IMR-90 (cell line): ENCODE measurements around the gene PLXDC2. TPM values are rescaled to one million over a fixed set of nuclear protein-coding genes. Genes with fewer than 3 reads are reported as not detected.

Source experiments
- ATAC-seq: fragments of 200-7000 bp; cut with Tn5 transposase; 2 replicates; pipeline ENCODE4 v1.9.1; 2020; ENCODE audit warnings: low read depth, mild to moderate bottlenecking, moderate library complexity
- BruUV-seq: library from RNA; stranded (reverse); fragments of 400-500 nt; replicated peaks from 2 replicates; lab custom pipeline; 2021; lab: Mats Ljungman, UMichigan
- CTCF ChIA-PET: fragments of 300-600 bp; formaldehyde crosslinking; extraction: SDS; loops from one replicate; lab custom pipeline; 2021; ENCODE audit warnings: antibody characterized with exemption; lab: Yijun Ruan, JAX
- POLR2A ChIA-PET: fragments of 300-600 bp; sonication (Branson Sonifier 250); formaldehyde crosslinking; loops from one replicate; lab custom pipeline; 2022; ENCODE audit warnings: antibody characterized with exemption; ENCODE audit not compliant: unreplicated experiment; lab: Charles Lee
- DNase-seq: peaks from one replicate; pipeline ENCODE4 v3.0.0; 2013
- H2AFZ ChIP-seq: replicated peaks from 2 replicates; pipeline ENCODE3; 2013; ENCODE audit warnings: low read length, mild to moderate bottlenecking; ENCODE audit not compliant: poor library complexity
- H2AK5ac ChIP-seq: 2 replicates; pipeline ENCODE4 v1.6.1; 2013; ENCODE audit warnings: low read depth, low read length, inconsistent platforms
- H2AK9ac ChIP-seq: replicated peaks from 2 replicates; pipeline ENCODE3; 2013; ENCODE audit warnings: mild to moderate bottlenecking, low read depth, low read length, moderate library complexity; ENCODE audit not compliant: poor library complexity
- H2BK120ac ChIP-seq: 2 replicates; pipeline ENCODE4 v1.6.1; 2013; ENCODE audit warnings: low read depth, low read length, inconsistent platforms
- H2BK15ac ChIP-seq: 3 replicates; pipeline ENCODE4 v1.6.1; 2013; ENCODE audit warnings: low read depth, low read length, inconsistent platforms
- H2BK20ac ChIP-seq: 2 replicates; pipeline ENCODE4 v1.6.1; 2013; ENCODE audit warnings: low read depth, mild to moderate bottlenecking, inconsistent platforms, low read length, moderate library complexity
- H2BK5ac ChIP-seq: 2 replicates; pipeline ENCODE4 v1.6.1; 2013; ENCODE audit warnings: mild to moderate bottlenecking, low read depth, low read length, inconsistent platforms; ENCODE audit not compliant: poor library complexity, severe bottlenecking
- H3K14ac ChIP-seq: replicated peaks from 2 replicates; pipeline ENCODE4 v1.6.1; 2013; ENCODE audit warnings: low read depth, low read length, inconsistent platforms
- H3K18ac ChIP-seq: 2 replicates; pipeline ENCODE4 v1.6.1; 2013; ENCODE audit warnings: low read depth, low read length, control low read depth
- H3K23ac ChIP-seq: 2 replicates; pipeline ENCODE4 v1.6.1; 2013; ENCODE audit warnings: low read depth, low read length, inconsistent platforms
- H3K27ac ChIP-seq: 2 replicates; pipeline ENCODE4 v1.5.1; 2013; ENCODE audit warnings: mild to moderate bottlenecking, control low read depth, low read length; ENCODE audit not compliant: insufficient read depth
- H3K27me3 ChIP-seq: 2 replicates; pipeline ENCODE4 v1.6.1; 2013; ENCODE audit warnings: low read length; ENCODE audit not compliant: control insufficient read depth, insufficient read depth
- H3K36me3 ChIP-seq: 2 replicates; pipeline ENCODE4 v1.6.1; 2013; ENCODE audit warnings: low read length, mixed read lengths; ENCODE audit not compliant: control insufficient read depth, insufficient read depth
- H3K4ac ChIP-seq: 2 replicates; pipeline ENCODE4 v1.6.1; 2013; ENCODE audit warnings: low read depth, low read length, inconsistent platforms
- H3K4me1 ChIP-seq: 2 replicates; pipeline ENCODE4 v1.6.1; 2013; ENCODE audit warnings: low read length, mixed read lengths; ENCODE audit not compliant: control insufficient read depth, insufficient read depth
- H3K4me2 ChIP-seq: 2 replicates; pipeline ENCODE4 v1.6.1; 2013; ENCODE audit warnings: low read depth, mild to moderate bottlenecking, control low read depth, low read length, moderate library complexity
- H3K4me3 ChIP-seq: 2 replicates; pipeline ENCODE4 v1.5.1; 2013; ENCODE audit warnings: low read depth, mild to moderate bottlenecking, control low read depth, low read length, moderate library complexity; ENCODE audit not compliant: insufficient read depth
- H3K56ac ChIP-seq: 2 replicates; pipeline ENCODE4 v1.6.1; 2013; ENCODE audit warnings: low read length, inconsistent platforms; ENCODE audit not compliant: insufficient read depth; ENCODE audit errors: extremely low read depth
- H3K79me1 ChIP-seq, 2 experiments: 2 replicates each; pipeline ENCODE4 v1.6.1; 2013; ENCODE audit warnings: low read length in 2 of 2, inconsistent platforms in 1 of 2, low read depth in 1 of 2
- H3K9ac ChIP-seq: 2 replicates; pipeline ENCODE4 v1.6.1; 2013; ENCODE audit warnings: low read depth, low read length, control low read depth
- H3K9me1 ChIP-seq: 2 replicates; pipeline ENCODE4 v1.6.1; 2013; ENCODE audit warnings: low read length, inconsistent platforms; ENCODE audit not compliant: insufficient read depth
- H3K9me3 ChIP-seq: 2 replicates; pipeline ENCODE4 v1.6.1; 2013; ENCODE audit warnings: low read length; ENCODE audit not compliant: control insufficient read depth, insufficient read depth
- H4K20me1 ChIP-seq: 2 replicates; pipeline ENCODE4 v1.6.1; 2013; ENCODE audit warnings: low read length, inconsistent platforms; ENCODE audit not compliant: insufficient read depth
- H4K5ac ChIP-seq: 2 replicates; pipeline ENCODE4 v1.6.1; 2013; ENCODE audit warnings: mild to moderate bottlenecking, low read depth, low read length, control low read depth
- H4K8ac ChIP-seq, 2 experiments: 2 replicates each; pipeline ENCODE4 v1.6.1; 2013; ENCODE audit warnings: low read depth in 2 of 2, low read length in 2 of 2, control low read depth in 1 of 2, inconsistent platforms in 1 of 2
- H4K91ac ChIP-seq: 2 replicates; pipeline ENCODE4 v1.6.1; 2013; ENCODE audit warnings: low read depth, low read length, inconsistent platforms; ENCODE audit not compliant: insufficient read depth
- CEBPB ChIP-seq: IDR thresholded peaks from 2 replicates; pipeline ENCODE4 v1.6.1; 2012; ENCODE audit warnings: low read depth, low read length, improper control_type of control experiment
- CHD1 ChIP-seq: IDR thresholded peaks from 2 replicates; pipeline ENCODE4 v1.6.1; 2012; ENCODE audit warnings: low read depth, low read length, improper control_type of control experiment
- FOS ChIP-seq: fragments of 150-350 bp; IDR thresholded peaks from 2 replicates; pipeline ENCODE4 v1.6.1; 2016; ENCODE audit warnings: low read depth, low read length
- MAFK ChIP-seq: IDR thresholded peaks from 2 replicates; pipeline ENCODE4 v1.6.1; 2012; ENCODE audit warnings: low read depth, low read length, improper control_type of control experiment
- MXI1 ChIP-seq: IDR thresholded peaks from 2 replicates; pipeline ENCODE4 v1.6.1; 2012; ENCODE audit warnings: low read depth, mild to moderate bottlenecking, low read length, moderate library complexity, borderline replicate concordance
- RCOR1 ChIP-seq: IDR thresholded peaks from 2 replicates; pipeline ENCODE4 v1.6.1; 2012; ENCODE audit warnings: mild to moderate bottlenecking, low read length, improper control_type of control experiment; ENCODE audit not compliant: insufficient replicate concordance
- RFX5 ChIP-seq: IDR thresholded peaks from 2 replicates; pipeline ENCODE4 v1.8.0; 2012; ENCODE audit warnings: low read depth, mild to moderate bottlenecking, low read length, moderate library complexity
- dilution Hi-C: fragments of 300-500 bp; cut with HindIII; formaldehyde crosslinking; loops from one replicate; pipeline ENCODE4 v1.14.3; 2018; ENCODE audit warnings: low sequenced_read_pairs; ENCODE audit not compliant: unreplicated experiment
- in situ Hi-C: fragments of 300-500 bp; cut with MboI; formaldehyde crosslinking; loops from 3 replicates; pipeline ENCODE4 v1.14.3; 2019; ENCODE audit warnings: low sequenced_read_pairs, inconsistent platforms, mixed read lengths
- intact Hi-C: fragments of 100-400 bp; cut with micrococcal nuclease; formaldehyde crosslinking; loops from 2 replicates; pipeline ENCODE4 v1.10.0; 2022
- polyA plus RNA-seq, 3 experiments: library from polyadenylated mRNA; depleted of rRNA; stranded (reverse); fragments of >200 nt; gene quantifications; 2 replicates each; pipeline ENCODE4 v1.2.3, GENCODE V29; 2012; ENCODE audit warnings: low replicate concordance in 1 of 3
- total RNA-seq: library from RNA; depleted of rRNA; stranded (reverse); fragments of >200 nt; gene quantifications from 2 replicates; pipeline ENCODE4 v1.2.3, GENCODE V29; 2012
- TF ChIP-seq, protein P1 (sequence below): conservative IDR thresholded peaks from 2 replicates; pipeline ENCODE4 v1.5.1; 2012; ENCODE audit warnings: mild to moderate bottlenecking, low read depth, low read length, improper control_type of control experiment
- TF ChIP-seq, protein P2 (sequence below): fragments of 150-350 bp; IDR thresholded peaks from 2 replicates; pipeline ENCODE4 v1.6.1; 2016; ENCODE audit warnings: low read depth, mild to moderate bottlenecking, low read length, moderate library complexity, borderline replicate concordance
- TF ChIP-seq, protein P3 (sequence below): fragments of 150-350 bp; IDR thresholded peaks from 2 replicates; pipeline ENCODE4 v1.6.1; 2017; ENCODE audit warnings: mild to moderate bottlenecking, antibody characterized with exemption, low read length, low read depth

Gene PLXDC2
- total and polyA plus RNA-seq, 2 of the 4 experiments (the other 2 are of a cell fraction): 3.2 to 6.1 TPM

DNA sequence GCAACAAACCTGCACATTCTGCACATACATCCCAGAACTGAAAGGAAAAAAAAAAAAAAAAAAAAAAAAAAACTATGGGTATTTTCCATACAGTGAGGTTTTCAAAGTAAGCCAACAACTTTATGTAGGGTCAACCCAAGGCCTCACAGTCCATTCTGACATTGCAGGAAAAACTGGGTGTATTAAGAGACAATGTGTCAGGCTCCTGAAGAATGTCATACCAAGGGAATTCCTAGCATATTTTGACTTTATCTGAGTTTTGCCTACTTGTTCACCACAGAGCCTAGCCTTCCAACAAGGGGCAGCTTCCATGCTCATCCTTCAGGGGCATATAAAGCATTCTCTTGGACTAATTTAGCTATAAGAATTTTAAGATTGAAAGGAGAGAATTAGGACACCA, 368.9 kb downstream of the PLXDC2 start:
- DNase-seq (no peak), ATAC-seq (peak; percentile 59; the same call in 1 of the 2 replicates)
- Histone ChIP-seq H3K4me2 (no peak overlapping the region), H3K23ac (no peak overlapping the region), H3K4me1 (no peaks in the 10 kb centered on the region), H3K9me1 (no peaks in the 10 kb centered on the region), H3K9ac (no peak overlapping the region), H4K20me1 (no peaks in the 10 kb centered on the region), H3K18ac (no peak overlapping the region), H2BK15ac (no peak overlapping the region), H4K91ac (no peak overlapping the region), H2BK20ac (no peak overlapping the region), H2AK5ac (no peak overlapping the region), H3K9me3 (no peaks in the 10 kb centered on the region), H4K5ac (no peak overlapping the region), H2BK120ac (no peak overlapping the region), H3K36me3 (no peaks in the 10 kb centered on the region), H2BK5ac (no peak overlapping the region), H3K27ac (no peak overlapping the region), H3K14ac (no peak overlapping the region), H4K8ac (no peak overlapping the region), H3K4ac (no peak overlapping the region), H3K27me3 (no peaks in the 10 kb centered on the region), H3K56ac (no peak overlapping the region), H3K79me1 (no peaks in the 10 kb centered on the region), H2AFZ (no peak overlapping the region), H2AK9ac (no peak overlapping the region), H3K4me3 (no peak overlapping the region)
- no peak for TF ChIP-seq RCOR1
- no peak for TF ChIP-seq RFX5
- TF ChIP-seq CHD1: no peak
- TF ChIP-seq MAFK: no peak
- TF ChIP-seq, protein P1, sequence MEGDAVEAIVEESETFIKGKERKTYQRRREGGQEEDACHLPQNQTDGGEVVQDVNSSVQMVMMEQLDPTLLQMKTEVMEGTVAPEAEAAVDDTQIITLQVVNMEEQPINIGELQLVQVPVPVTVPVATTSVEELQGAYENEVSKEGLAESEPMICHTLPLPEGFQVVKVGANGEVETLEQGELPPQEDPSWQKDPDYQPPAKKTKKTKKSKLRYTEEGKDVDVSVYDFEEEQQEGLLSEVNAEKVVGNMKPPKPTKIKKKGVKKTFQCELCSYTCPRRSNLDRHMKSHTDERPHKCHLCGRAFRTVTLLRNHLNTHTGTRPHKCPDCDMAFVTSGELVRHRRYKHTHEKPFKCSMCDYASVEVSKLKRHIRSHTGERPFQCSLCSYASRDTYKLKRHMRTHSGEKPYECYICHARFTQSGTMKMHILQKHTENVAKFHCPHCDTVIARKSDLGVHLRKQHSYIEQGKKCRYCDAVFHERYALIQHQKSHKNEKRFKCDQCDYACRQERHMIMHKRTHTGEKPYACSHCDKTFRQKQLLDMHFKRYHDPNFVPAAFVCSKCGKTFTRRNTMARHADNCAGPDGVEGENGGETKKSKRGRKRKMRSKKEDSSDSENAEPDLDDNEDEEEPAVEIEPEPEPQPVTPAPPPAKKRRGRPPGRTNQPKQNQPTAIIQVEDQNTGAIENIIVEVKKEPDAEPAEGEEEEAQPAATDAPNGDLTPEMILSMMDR: no peak
- TF ChIP-seq MXI1: no peak
- no peak for TF ChIP-seq CEBPB
- TF ChIP-seq, protein P2, sequence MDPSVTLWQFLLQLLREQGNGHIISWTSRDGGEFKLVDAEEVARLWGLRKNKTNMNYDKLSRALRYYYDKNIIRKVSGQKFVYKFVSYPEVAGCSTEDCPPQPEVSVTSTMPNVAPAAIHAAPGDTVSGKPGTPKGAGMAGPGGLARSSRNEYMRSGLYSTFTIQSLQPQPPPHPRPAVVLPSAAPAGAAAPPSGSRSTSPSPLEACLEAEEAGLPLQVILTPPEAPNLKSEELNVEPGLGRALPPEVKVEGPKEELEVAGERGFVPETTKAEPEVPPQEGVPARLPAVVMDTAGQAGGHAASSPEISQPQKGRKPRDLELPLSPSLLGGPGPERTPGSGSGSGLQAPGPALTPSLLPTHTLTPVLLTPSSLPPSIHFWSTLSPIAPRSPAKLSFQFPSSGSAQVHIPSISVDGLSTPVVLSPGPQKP: no peak
- TF ChIP-seq FOS: no peak
- TF ChIP-seq, protein P3, sequence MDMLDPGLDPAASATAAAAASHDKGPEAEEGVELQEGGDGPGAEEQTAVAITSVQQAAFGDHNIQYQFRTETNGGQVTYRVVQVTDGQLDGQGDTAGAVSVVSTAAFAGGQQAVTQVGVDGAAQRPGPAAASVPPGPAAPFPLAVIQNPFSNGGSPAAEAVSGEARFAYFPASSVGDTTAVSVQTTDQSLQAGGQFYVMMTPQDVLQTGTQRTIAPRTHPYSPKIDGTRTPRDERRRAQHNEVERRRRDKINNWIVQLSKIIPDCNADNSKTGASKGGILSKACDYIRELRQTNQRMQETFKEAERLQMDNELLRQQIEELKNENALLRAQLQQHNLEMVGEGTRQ: no peak
- ChIA-PET POLR2A (no interaction called here), CTCF (no interaction called here)
- intact Hi-C loops (no loop called here), in situ Hi-C loops (no loop called here), dilution Hi-C loops (no loop called here)
- BruUV-seq: no TSS peak
